ENCODE results near the gene AURKB.

GRCh38 chr17:8189041-8189710, 21.2 kb downstream of the AURKB start:
- TF ChIP-seq CTCF (IDR thresholded peaks at IDR 0.05; ENCODE audit: low read depth, low read length) (no peak), MYC (IDR thresholded peaks at IDR 0.05; ENCODE audit: low read depth, low read length) (no peak)

Measured in NB4 (cell line).